NCI-H146 (cell line): ENCODE measurements around the gene EME2.
"Not testable (repeated sequence)": the region's sequence is repeated elsewhere in the genome, so short reads cannot be mapped to it uniquely, and the experiment has no call there.

Experiments used
- DNase-seq: peaks from one replicate; lab custom pipeline; 2025; lab: John Stamatoyannopoulos, UW

Gene EME2

DNA sequence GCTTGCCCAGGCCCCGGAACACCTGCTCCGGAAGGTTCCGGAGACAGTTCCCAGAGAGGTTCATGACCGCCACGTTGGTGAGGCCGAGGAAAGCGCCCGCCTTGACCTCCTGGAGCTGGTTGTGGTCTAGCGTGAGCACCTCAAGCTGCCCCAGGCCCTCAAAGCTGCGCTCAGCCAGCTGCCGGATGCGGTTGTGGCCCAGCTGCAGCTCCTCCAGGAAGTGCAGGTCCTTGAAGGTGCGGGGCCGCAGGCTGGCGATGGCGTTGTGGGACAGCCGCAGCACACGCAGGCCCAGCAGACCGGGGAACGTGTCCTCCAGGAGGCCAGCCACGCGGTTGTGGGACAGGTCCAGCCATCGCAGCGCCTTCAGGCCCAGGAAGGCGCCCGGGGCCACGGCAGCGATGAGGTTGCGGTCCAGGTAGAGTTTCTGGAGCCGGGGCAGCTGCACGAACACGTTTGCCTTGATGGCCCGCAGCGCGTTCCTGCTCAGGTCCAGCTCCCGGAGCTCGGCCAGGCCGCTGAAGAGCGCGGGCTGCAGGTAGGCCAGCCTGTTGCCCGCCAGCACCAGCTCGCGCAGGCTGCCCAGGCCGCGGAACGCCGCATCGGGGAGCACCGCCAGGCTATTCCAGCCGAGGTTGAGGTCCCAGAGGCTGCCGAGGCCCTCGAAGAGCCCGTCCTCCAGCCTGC lies 18.8 kb downstream of the EME2 start:
- no peak for DNase-seq

DNA sequence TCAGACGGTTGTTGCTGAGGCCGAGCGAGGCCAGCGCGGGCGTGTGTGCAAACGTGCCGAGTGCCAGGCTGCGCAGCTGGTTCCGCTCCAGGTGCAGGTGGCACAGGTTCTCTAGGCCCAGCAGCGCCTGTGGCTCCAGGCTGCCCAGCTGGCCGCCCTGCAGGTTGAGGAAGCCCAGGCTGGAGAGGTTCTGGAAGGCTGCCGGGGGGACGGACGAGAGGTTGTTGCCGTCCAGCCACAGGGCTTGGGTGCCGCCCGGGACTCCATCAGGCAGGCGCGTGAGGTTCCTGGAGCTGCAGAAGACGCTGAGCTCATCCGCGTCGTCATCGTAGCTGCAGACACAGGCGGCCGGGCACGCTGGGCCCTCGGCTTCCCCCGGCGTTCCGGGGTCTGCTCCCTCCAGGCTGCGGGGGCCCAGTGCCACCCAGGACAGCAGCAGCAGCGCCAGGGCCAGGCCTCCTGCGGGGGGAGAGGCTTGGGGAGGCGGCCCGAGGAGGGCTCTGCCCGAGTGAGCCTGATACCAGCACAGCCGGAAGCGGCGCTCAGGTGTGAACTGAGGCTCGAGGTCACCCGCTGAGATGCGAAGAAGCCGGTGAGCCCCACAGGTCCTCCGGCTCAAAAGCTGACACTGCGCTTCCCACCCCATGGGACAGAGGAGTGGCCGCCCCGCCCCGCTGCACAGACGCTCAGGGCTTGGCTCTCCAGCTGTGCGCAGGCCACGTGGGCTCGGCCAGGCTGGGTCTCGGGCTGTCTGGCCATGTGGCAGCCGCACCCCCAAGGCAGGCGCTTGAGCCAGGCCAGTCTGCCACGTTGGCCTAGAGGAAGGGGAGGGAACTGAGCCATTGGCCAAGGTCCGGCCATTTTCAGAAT lies 19.6 kb downstream of the EME2 start:
- no peak for DNase-seq

DNA sequence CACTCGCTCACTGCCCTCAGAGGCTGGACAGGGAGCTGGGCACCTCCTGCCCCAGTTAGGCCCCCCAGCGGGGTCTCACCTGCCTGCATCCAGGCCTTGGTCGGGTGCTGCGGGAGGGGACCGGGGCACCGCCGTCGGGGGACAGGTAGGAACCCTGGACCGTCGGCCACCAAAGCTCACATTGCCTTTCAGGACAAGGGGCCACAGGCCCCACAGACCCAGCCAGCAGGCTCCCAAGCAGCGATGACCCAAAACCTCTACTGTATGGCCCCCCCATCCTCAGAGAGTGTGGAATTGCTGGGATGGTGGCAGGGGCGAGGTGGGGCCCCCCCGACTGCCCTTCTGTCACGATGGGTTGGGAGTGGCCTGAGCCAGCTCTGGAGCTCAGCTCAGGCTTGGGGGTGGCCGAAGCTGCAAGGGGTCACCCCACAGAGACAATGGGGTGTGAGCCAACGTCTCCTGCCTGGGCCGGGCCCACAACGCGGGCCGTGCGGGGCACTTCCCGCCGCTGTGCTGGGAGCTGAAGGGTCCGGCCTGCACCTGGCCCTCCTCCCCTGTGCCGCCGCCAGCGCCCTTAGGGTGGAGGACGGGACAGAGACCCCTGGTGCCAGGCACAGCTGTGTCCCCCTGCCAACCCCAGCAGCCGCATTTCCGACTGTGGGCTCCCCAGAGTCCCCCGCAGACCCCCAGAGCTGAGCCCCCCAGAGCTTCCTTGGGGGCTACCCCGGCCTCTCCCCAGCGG lies 20.4 kb downstream of the EME2 start:
- no peak for DNase-seq

DNA sequence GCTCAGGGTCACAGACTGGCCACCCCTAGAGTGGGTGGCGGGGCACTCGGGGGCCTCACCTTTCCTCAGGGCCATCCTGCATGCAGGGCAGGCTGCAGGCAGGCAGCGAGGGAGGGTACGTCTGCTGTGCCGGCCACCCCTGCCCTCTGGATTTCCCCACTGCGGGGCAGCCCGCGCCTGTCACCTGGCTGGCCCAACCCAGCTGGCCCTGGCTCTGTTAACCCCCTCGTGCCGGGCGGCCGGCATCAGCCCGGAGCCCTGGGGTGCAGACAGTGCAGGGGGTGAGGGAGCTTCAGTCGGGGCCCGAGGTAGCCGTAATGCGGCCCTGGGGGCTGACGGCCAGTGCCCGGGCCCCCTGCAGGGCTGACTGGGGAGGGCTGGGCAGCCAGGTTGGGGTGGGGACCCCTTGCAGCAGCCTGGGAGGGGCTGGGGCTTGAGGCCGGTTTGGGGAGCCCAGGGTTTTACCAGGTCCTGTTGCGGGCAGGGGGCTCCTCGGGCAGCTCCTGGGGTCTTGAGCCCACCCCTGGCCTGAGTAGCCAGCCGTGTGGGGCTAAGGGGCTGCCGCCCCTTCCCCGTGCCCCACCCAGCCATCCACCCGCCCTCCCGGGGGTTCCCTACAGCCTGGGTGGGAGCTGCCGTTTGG lies 21.1 kb downstream of the EME2 start, which contains the start of gene IGFALS:
Gene IGFALS, minus strand, starts transcription at position 128 of the 643 bp plus-strand sequence. Its CDS starts 53 bp downstream, at position 75.
- no peak for DNase-seq

DNA sequence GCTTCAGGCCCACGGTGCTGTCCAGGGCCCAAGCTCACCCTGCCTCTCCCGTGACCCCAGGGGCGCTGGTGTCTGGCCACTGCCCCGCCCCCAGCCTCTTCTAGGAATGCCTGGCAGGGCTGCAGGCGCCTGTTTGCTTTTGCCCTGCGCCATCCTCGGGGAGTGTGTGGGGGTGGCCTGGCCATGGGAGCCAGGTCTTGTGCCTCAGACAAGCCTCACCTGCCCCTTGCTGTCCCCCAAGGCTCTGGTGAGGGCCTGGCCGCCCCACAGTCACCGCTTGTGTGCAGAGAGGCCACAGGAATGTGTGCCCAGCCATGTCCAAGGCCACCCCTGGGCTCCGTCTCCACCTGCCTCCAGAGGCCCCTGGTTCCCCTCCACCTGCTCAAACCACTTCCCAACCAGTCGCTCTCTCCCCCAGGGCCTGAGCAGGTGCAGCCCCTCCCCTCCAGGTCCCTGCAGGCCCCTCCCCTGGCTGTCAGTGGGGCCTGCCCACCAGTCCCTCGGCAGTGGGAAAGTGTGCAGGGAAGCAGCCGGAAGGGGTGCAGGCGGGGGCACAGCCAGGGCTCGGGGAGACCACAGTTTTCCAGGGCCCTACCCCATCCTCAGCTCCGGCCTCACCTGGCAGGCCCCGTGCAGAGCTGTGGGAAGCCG lies 21.7 kb downstream of the EME2 start:
- peak; percentile 50 for DNase-seq

DNA sequence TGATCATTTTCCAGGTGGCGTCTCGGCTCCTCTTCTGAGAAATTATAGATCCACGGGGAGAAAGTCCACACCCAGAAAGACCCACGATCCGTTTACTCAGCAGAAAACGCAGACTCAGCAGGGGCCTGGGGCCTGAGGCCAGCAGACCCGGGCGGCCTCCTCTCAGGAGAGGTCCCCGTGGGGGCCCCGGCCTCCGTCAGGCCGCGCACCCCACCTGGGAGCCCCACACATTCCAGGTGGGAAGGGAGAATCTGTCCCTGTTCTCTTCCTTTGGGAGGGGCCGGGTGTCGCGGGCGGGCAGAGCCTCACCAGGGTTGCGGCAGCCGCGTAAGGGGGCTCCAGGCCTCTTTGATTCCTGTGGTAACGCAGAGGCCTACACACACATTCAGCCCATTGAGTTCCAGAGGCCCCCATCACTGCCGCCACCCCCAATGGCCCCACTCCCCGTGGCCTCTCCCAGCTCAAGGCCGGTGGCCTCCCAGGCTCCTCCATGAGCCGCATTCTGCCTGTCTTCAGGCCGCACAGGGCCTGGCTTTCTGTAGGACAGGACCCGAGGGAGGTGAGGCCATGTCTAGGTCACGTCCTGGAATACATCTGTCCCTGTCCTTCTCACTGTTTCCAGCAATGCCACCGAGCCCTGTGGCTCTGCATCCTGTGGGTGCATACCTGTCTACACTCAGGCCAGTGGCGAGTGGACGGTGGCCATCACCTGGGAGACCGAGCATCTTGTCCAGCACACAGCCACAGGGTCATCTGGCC lies 22.5 kb downstream of the EME2 start:
- no peak for DNase-seq

DNA sequence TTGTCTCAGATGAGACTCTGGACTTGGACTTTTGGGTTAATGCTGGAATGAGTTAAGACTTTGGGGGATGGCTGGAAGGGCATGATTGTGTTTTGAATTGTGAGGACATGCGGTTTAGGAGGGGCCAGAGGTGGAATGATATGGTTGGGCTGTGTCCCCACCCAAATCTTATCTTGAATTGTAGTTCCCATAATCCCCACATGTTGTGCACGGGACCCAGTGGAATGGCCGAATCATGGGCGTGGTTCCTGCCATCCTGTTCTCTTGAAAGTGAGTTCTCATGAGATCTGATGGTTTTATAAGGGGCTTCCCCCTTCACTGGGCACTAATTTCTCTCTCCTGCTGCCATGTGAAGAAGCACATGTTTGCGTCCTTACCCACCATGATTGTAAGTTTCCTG lies 26.7 kb downstream of the EME2 start:
- DNase-seq: not testable (repeated sequence)

DNA sequence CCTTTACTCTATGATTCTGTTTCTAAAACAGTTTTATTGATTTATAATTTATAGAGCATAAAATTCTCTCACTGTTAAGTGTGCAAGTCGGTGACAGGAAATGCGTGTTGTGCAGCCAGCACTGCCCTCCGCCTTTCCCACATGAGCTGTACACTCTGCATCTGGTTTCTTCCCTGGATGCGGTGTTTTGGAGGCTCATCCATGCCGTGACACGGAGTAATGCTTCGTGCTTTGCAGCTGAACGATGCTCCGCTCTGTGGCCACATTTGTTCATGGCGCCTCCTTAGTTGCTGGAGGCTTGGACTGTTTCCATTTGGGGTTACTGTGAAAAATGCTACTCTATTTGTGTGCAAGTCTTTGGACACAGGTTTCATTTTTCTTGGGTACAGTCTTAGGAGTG lies 28.1 kb downstream of the EME2 start:
- no peak for DNase-seq

DNA sequence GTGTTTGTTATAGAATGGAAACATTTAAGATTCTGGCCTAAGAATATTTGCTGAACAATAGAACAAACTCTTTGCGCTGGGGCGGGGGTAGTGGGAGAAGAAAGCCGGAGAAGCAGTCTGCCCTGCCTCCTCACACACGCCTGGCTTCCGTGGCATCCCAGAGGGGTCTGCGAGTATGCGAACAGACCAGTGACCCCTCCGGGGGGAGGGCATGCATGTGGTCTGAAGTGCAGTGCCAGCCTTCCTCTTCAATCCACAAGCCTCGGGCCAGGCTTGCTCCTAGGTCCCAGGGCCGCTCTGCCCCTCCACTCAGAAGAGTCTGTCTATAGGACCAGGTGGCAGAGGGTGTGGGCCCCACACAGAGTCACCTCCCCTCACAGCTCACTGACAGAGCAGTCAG lies 35.0 kb downstream of the EME2 start:
- DNase-seq: no peak

DNA sequence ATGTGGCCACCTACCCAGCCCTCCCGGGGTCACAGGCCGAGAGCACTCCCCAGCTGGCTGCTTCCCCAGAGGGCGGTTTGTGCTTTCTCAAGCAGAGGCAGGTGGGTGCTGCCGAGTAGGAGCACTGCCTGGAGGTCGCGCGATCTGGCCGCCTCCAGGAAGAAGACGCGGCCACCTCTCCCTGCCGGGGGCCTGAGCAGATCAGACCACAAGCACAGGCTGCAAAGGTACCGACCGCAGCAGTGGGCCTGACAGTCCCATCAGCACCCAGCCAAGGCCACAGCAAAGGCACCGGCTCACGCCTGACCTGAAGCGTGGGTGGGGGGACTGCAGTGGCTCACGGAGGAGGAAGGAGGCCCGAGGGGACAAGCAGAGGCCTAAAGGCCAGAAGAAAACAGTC lies 36.1 kb downstream of the EME2 start:
- no peak for DNase-seq

DNA sequence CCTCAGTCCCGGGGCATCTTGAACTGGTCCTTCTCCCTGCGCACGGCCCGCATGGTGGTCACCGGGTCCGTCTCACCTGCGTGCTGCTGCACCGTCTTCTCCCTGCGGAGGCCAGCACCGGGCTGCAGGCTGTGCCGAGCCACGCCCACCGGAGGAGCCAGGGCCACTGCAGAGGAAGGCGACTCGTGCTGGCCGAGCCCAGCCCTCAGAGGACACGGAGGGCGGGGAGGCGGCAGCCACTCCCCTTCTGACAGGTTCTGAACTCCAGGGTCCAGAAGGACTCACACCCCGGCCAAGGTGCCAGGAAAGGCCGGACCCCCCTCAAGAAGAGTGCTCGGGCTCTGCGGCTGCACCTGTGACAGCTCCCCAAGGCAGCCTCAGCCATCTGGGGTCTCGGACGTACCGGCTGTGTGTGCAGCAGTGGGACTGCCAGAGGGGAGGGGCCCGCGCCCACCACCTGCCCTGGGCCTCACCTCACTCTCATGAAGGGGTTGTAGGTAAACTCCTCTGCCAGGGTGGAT lies 36.7 kb downstream of the EME2 start:
- DNase-seq: no peak

DNA sequence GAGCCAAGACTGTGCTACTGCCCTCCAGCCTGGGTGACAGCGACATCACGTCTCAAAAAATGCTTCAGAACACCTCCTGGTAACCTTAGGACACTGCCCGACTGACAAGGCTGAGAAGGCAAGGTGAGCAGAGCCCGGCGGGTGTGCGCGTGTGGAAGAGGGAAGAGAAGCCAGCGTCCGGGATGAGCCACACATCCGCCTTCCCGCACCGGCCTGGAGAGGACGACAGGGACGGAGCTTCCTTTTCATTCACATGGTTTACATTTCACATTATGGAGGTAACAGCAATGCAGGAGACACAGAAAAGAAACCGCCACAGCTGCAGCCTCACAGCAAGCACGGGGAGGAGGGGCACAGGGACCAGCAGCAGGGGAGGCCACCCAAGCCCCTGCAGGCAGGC lies 37.5 kb downstream of the EME2 start:
- no peak for DNase-seq

DNA sequence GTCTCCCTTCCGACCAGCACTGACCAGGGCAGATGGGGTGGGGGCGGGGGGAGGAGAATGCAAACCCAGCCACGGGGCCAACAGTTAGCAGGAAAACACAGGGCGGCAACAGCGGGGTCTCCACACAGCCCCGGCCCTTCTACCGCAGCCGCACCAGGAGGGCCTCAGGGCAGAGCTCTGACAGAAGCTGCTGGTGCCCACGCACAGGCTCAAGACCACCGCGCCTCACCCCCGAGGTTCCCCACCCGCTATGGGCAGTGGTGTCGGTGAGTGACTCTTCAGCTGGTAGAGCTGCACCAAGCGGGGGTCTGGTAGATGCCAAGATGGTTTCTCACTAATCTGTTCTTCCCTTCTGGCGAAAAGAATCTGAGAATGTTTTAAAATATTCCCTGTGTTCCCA lies 37.9 kb downstream of the EME2 start:
- DNase-seq: no peak

DNA sequence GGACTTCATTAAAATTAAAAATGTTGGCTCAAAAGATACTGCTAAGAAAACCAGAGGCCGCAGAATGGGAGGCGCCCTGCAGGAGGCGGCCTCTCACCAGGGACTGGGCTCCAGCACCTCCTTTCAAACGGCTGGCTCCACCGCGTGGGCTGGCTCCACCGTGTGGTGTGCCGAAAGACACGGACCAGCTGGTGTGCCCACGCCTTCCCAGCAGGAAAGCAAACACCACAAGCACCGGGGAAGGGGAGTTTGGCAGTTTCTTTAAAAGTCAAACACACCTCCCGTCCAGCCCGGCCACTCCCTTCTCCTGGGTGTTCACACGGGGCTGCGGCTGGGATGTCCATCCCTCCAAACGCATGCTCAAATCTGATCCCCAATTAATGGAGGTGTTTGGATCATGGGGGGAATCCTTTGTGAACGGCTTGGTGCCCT lies 40.1 kb downstream of the EME2 start:
- DNase-seq: peak; percentile 90

DNA sequence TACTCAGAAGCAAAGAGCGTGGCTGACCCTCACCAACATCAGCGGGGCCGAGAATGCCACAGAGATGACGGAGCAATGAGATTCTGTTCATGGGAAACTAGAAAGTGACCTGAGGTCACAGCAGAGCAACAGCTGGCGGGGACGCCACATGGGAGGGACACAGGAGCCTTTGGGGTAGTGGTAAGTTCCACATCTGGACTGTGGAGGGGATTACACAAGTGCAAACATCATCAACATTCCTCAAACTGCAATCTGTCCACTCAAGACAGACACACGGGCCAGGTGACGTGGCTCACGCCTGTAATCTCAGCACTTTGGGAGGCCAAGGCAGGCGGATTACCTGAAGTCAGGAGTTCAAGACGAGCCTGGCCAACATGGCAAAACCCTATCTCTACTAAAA lies 42.9 kb downstream of the EME2 start:
- DNase-seq: no peak

DNA sequence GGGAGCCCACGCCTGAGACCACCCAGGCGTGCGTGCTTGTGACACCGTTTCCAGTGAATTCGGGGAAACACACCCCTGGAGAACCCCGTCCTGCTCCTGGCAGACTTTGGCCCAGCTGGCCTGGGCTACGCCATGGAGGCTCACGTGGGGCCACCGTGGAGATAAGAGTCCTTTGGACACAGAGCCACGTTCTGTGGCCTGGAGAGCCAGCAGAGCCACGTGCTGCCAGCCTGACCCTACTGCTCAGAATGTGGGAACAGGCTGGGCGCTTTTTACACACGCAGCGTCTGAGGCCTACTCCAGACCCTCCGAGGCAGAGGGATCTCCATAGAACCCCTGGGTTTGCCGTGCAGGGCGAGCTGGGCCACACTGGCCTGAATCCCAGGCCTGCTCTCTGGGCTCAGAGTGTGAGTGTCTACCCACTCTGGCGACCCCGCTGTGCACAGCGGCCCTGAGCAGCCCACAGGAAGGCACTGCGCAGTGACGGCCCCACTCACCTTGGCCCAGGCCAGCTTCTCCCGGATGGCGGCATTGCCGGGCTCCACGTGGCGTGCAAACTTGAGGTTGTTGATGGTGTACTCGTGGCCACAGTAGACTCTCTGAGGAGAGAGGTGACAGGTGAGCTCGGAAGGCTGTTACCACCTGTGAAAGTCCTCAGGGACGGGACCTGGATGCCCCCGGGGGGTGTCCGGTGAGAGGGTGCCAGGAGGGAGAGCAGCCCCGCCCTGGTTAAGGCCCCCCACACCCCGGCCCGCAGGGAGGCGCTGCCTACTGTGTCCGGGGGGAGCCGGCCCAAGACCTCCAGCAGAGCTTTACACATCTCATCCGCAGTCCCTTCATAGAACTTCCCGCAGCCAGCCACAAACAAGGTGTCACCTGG lies 44.0 kb downstream of the EME2 start:
- DNase-seq: no peak

DNA sequence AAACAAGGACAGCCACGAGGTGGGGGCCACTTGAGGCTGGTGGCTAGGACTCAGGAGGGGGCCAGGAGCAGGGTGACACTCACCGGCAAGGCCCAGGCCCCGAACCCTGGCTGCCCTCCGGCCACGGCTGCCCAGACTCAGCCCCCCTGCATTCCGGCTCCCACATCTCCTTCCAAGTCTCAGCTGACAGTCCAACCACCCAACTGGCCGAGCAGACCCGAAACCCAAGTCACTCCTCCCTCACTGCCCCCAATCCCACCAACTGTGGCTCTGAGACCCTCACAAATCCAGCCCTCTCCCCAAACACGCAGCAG lies 44.6 kb downstream of the EME2 start:
- no peak for DNase-seq

DNA sequence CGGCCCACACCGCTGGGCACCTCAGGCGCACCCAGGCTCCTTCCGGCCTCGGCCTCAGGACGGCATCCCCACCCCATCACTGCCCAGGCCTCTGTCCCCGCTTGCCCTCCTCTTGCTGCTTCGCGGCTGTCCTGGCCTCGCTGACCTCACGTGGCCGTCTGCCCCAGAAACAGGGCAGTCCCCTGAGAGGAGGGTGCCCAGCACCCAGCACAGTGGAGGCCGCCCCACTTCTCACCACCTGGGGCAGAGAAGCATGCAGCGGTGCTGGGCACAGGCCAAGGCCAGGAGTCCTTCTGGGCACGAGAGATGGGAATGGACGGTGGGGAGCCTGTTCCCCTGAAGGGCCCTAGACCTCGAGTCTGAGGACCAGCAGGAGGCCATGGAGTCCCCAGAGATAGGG lies 45.1 kb downstream of the EME2 start:
- DNase-seq: no peak

DNA sequence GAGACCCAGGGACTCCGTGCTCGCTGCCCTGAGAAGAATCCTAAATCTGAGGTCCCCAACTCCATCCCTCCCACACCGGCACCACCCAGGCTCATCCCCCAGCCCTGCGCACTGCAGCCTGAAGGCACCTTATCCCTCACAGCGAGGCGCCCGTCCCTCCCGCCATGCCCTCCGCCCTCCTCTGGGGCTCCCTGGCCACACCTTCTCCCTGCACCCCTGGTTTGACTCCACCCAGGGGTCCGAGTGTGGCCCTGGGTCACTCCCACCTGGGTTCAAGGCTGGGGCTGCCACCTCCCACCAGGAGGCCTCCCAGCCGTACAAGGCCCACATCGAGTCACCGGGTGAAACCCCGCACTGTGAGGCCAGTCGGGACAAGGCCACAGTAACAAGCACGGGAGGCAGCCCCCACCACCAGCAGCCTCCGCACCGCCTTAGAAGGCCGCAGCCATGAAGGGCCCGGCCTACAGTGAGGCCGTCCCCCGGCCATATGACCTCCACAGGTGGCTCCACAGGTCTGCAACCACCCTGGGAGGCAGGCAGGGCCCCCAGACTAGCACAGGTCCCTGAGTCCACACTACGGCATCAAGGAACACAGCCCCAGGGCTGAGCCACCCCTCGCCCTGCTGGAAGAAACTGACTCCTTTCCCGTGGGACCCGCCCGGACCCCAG lies 45.7 kb downstream of the EME2 start:
- no peak for DNase-seq
